Lung (tissue), 12 donors: ENCODE results near the gene CHN2. TPM values are rescaled to one million over a fixed set of nuclear protein-coding genes. Genes with fewer than 3 reads are reported as not detected.

Experiments
- ATAC-seq: fragments of 200-7000 bp; cut with Tn5 transposase; one replicate; pipeline ENCODE4 v1.9.1; 2020; ENCODE audit warnings: moderate number of reproducible peaks; ENCODE audit not compliant: insufficient read depth, low FRiP score
- DNase-seq, 3 donors: peaks; one replicate each; pipeline ENCODE4 v3.0.0-alpha.2; 2013 to 2017
- H3K27ac ChIP-seq, 2 donors: one replicate each; pipeline ENCODE4 v1.5.1; 2013; ENCODE audit warnings: mild to moderate bottlenecking in 2 of 2, moderate library complexity in 2 of 2, control low read depth in 1 of 2, inconsistent platforms in 1 of 2, low read depth in 1 of 2, low read length in 1 of 2
- H3K27me3 ChIP-seq, 3 donors: one replicate each; pipeline ENCODE4 v1.5.1; 2013; ENCODE audit warnings: low read length in 2 of 3; ENCODE audit not compliant: control insufficient read depth in 3 of 3, insufficient read depth in 3 of 3
- H3K36me3 ChIP-seq, 4 donors: one replicate each; pipeline ENCODE4 v1.5.1; 2013; ENCODE audit warnings: low read length in 4 of 4, mild to moderate bottlenecking in 1 of 4, moderate library complexity in 1 of 4; ENCODE audit not compliant: control insufficient read depth in 4 of 4, insufficient read depth in 4 of 4
- H3K4me1 ChIP-seq, 5 donors: one replicate each; pipeline ENCODE4 v1.5.1; 2013; ENCODE audit warnings: low read length in 5 of 5, mild to moderate bottlenecking in 2 of 5, moderate library complexity in 1 of 5; ENCODE audit not compliant: control insufficient read depth in 5 of 5, insufficient read depth in 5 of 5
- H3K4me3 ChIP-seq: one replicate; pipeline ENCODE4 v1.5.1; 2013; ENCODE audit warnings: mild to moderate bottlenecking, control low read depth, moderate library complexity
- H3K9ac ChIP-seq, 2 donors: one replicate each; pipeline ENCODE4 v1.5.1; 2013; ENCODE audit warnings: low read length in 2 of 2, control low read depth in 1 of 2; ENCODE audit not compliant: insufficient read depth in 1 of 2
- H3K9me3 ChIP-seq, 4 donors: one replicate each; pipeline ENCODE4 v1.5.1; 2013; ENCODE audit warnings: low read length in 3 of 4, mild to moderate bottlenecking in 1 of 4, moderate library complexity in 1 of 4; ENCODE audit not compliant: control insufficient read depth in 4 of 4, insufficient read depth in 3 of 4
- CTCF ChIP-seq: IDR thresholded peaks from 2 replicates; pipeline ENCODE4 v1.5.1; 2012; ENCODE audit warnings: mild to moderate bottlenecking; ENCODE audit errors: control extremely low read depth, extremely low read depth
- WGBS, 2 donors: extraction: QIAGEN DNeasy Blood & Tissue Kit; methylation state at CpG; one replicate each; pipeline ENCODE4 v1.1.7; 2013; 5-methylcytosine and 5-hydroxymethylcytosine counted together
- polyA plus RNA-seq, 2 donors: library from polyadenylated mRNA; stranded (reverse); fragments of 200-250 nt; gene quantifications; one replicate each; pipeline ENCODE4 v1.2.1, GENCODE V29; 2013
- total RNA-seq, 2 donors: library from RNA; depleted of rRNA in 1 of 2; stranded (reverse); fragments of >200 nt in 1 of 2; gene quantifications; one replicate each; pipeline ENCODE4 v1.2.1, GENCODE V29; 2014 to 2021
- donor health status: control.
- donor health status: control.
- donor health status: Bipolar disorder and iron deficiency.
- donor health status: healthy.
- donor health status: DM: yes; HTN: yes; CAD: no.

CHN2 gene
- total and polyA plus RNA-seq, 4 donors, result 3.2 to 11.0 (median 6.7) TPM

GRCh38 chr7:29337546-29338116 lies 143.1 kb downstream of the CHN2 start:
- H3K9ac ChIP-seq, result no peak overlapping the region
- peaks cover 0 to 47% (median 0%) of the 10 kb centered on the region in 3 donors for H3K27me3 ChIP-seq
- DNase-seq (peak; percentile 26 to 70 (median 70)), ATAC-seq (no peak)
- H3K27ac ChIP-seq, result no peak overlapping the region
- H3K4me1 ChIP-seq, result peaks cover 0 to 26% (median 9%) of the 10 kb centered on the region in 5 donors
- H3K9me3 ChIP-seq, result no peaks in the 10 kb centered on the region
- WGBS, 2 donors, result 16 to 33% methylated on average over 4 of the region's 4 CpGs
- no peak for TF ChIP-seq CTCF
- no peak overlapping the region for H3K4me3 ChIP-seq
- H3K36me3 ChIP-seq, result no peaks in the 10 kb centered on the region

GRCh38 chr7:29340696-29341095 lies 146.1 kb downstream of the CHN2 start:
- Histone ChIP-seq H3K9ac (no peak overlapping the region), H3K27me3 (peaks cover 0 to 23% (median 0%) of the 10 kb centered on the region in 3 donors), H3K9me3 (no peaks in the 10 kb centered on the region), H3K27ac (no peak overlapping the region), H3K4me3 (no peak overlapping the region), H3K36me3 (no peaks in the 10 kb centered on the region), H3K4me1 (peaks cover 0 to 17% (median 10%) of the 10 kb centered on the region in 5 donors)
- DNase-seq (no peak), ATAC-seq (no peak)
- WGBS, 2 donors, result 73 to 86% methylated on average over 8 of the region's 8 CpGs
- no peak for TF ChIP-seq CTCF

- WGBS, 2 donors, result 95% methylated on average over 7 of the region's 7 CpGs
- Histone ChIP-seq H3K4me3 (no peak overlapping the region), H3K9ac (no peak overlapping the region), H3K36me3 (no peaks in the 10 kb centered on the region), H3K27ac (no peak overlapping the region), H3K27me3 (peaks cover 0 to 19% (median 0%) of the 10 kb centered on the region in 3 donors), H3K9me3 (no peaks in the 10 kb centered on the region), H3K4me1 (peaks cover 0 to 17% (median 10%) of the 10 kb centered on the region in 5 donors)
- DNase-seq, result no peak
- no peak for TF ChIP-seq CTCF
- ATAC-seq, result no peak
These were observed 146.6 kb downstream of the CHN2 start for GRCh38 chr7:29341156-29341555.

- H3K9ac ChIP-seq, result no peak overlapping the region
- H3K4me3 ChIP-seq, result no peak overlapping the region
- H3K27ac ChIP-seq, result no peak overlapping the region
- H3K27me3 ChIP-seq, result peaks cover 0 to 18% (median 0%) of the 10 kb centered on the region in 3 donors
- no peaks in the 10 kb centered on the region for H3K36me3 ChIP-seq
- no peak for TF ChIP-seq CTCF
- ATAC-seq (no peak), DNase-seq (no peak)
- 75 to 77% methylated on average over 3 of the region's 3 CpGs for WGBS, 2 donors
- no peaks in the 10 kb centered on the region for H3K9me3 ChIP-seq
- H3K4me1 ChIP-seq, result peaks cover 0 to 6% (median 4%) of the 10 kb centered on the region in 5 donors
These were observed 148.2 kb downstream of the CHN2 start for GRCh38 chr7:29342761-29343160.
